ENCODE measurements around the gene ZNF726. TPM values are rescaled to one million over a fixed set of nuclear protein-coding genes. Genes with fewer than 3 reads are reported as not detected.

The ZNF726 gene
- total RNA-seq = under 1 TPM in 1 of 4 donors, not detected in 3; 0.33 TPM

- TF ChIP-seq CTCF (IDR thresholded peaks at IDR 0.05 in 4 of 5, conservative IDR thresholded peaks at IDR 0.05 in 1 of 5) (no peak), POLR2A (IDR thresholded peaks at IDR 0.05) (no peak)
- in situ Hi-C loops (cut with MboI; ENCODE audit: low sequenced_read_pairs in 4 of 4) = no loop called here
- H3K4me1 ChIP-seq = no peaks in the 10 kb centered on the region
- DNase-seq = peak; percentile 68 to 73
- H3K27ac ChIP-seq = no peak within 1 kb of the TSS
- H3K36me3 ChIP-seq = no peaks in the 10 kb centered on the region
- ATAC-seq = peak; percentile 80 to 89
- intact Hi-C loops (cut with DNase I; ENCODE audit: low total_unique reads) = no loop called here
- H3K27me3 ChIP-seq = no peaks in the 10 kb centered on the region
- no peaks in the 10 kb centered on the region for H3K9me3 ChIP-seq
- H3K4me3 ChIP-seq = peak within 1 kb of the TSS; percentile 45 to 61 (median 56)
These were observed at the start of gene ZNF726 for GRCh38 chr19:23914402-23915286. Gene ZNF726, plus strand, starts transcription at chr19:23914886. Its CDS starts 109 bp downstream, at chr19:23914995.

GRCh38 chr19:23867895-23868294 is 46.8 kb upstream of the ZNF726 start:
- no peak for ATAC-seq
- H3K4me3 ChIP-seq = no peak overlapping the region
- H3K27ac ChIP-seq = no peak overlapping the region
- in situ Hi-C loops (cut with MboI; ENCODE audit: low sequenced_read_pairs in 4 of 4) = no loop called here
- H3K9me3 ChIP-seq = no peaks in the 10 kb centered on the region
- intact Hi-C loops (cut with DNase I; ENCODE audit: low total_unique reads) = no loop called here
- TF ChIP-seq POLR2A (IDR thresholded peaks at IDR 0.05) = no peak
- TF ChIP-seq CTCF (IDR thresholded peaks at IDR 0.05 in 4 of 5, conservative IDR thresholded peaks at IDR 0.05 in 1 of 5) = no peak
- DNase-seq = no peak
- H3K4me1 ChIP-seq = no peaks in the 10 kb centered on the region
- H3K27me3 ChIP-seq = no peaks in the 10 kb centered on the region
- H3K36me3 ChIP-seq = no peaks in the 10 kb centered on the region

- DNase-seq (no peak), ATAC-seq (no peak)
- in situ Hi-C loops (cut with MboI; ENCODE audit: low sequenced_read_pairs in 4 of 4) (no loop called here), intact Hi-C loops (cut with DNase I; ENCODE audit: low total_unique reads) (no loop called here)
- Histone ChIP-seq H3K4me3 (no peak overlapping the region), H3K9me3 (no peaks in the 10 kb centered on the region), H3K27ac (no peak overlapping the region), H3K36me3 (no peaks in the 10 kb centered on the region), H3K4me1 (no peaks in the 10 kb centered on the region), H3K27me3 (no peaks in the 10 kb centered on the region)
- TF ChIP-seq POLR2A (IDR thresholded peaks at IDR 0.05) = no peak
- TF ChIP-seq CTCF (IDR thresholded peaks at IDR 0.05 in 4 of 5, conservative IDR thresholded peaks at IDR 0.05 in 1 of 5) = no peak
These were observed 46.1 kb upstream of the ZNF726 start for GRCh38 chr19:23868630-23869029.

GRCh38 chr19:23872282-23872919 is 42.3 kb upstream of the ZNF726 start:
- no peaks in the 10 kb centered on the region for H3K27me3 ChIP-seq
- H3K4me3 ChIP-seq = no peak overlapping the region
- ATAC-seq = no peak
- no peaks in the 10 kb centered on the region for H3K36me3 ChIP-seq
- DNase-seq = no peak
- in situ Hi-C loops (cut with MboI; ENCODE audit: low sequenced_read_pairs in 4 of 4) (no loop called here), intact Hi-C loops (cut with DNase I; ENCODE audit: low total_unique reads) (loop anchor here (5.0 kb wide), 1 partner anchor 95 kb away; no protein-coding TSS in a partner anchor)
- TF ChIP-seq CTCF (IDR thresholded peaks at IDR 0.05 in 4 of 5, conservative IDR thresholded peaks at IDR 0.05 in 1 of 5) (no peak), POLR2A (IDR thresholded peaks at IDR 0.05) (no peak)
- H3K9me3 ChIP-seq = no peaks in the 10 kb centered on the region
- H3K27ac ChIP-seq = no peak overlapping the region
- no peaks in the 10 kb centered on the region for H3K4me1 ChIP-seq

All from gastrocnemius medialis (tissue), 4 donors.